GM18508 (cell line): ENCODE measurements around the gene USP17L5.
"Not testable (repeated sequence)": the region's sequence is repeated elsewhere in the genome, so short reads cannot be mapped to it uniquely, and the experiment has no call there.

Experiments
- ATAC-seq: cut with Tn5 transposase; IDR thresholded peaks from one replicate; pipeline ENCODE4 v1.9.1; 2021; ENCODE audit warnings: moderate number of reproducible peaks; ENCODE audit not compliant: insufficient read depth, unreplicated experiment

USP17L5 gene

GRCh38 chr4:9339103-9339502, at the start of gene USP17L5:
Gene USP17L5, plus strand, starts transcription at chr4:9339403. Its CDS starts 0 bp downstream, at chr4:9339403.
- not testable (repeated sequence) for ATAC-seq

DNA sequence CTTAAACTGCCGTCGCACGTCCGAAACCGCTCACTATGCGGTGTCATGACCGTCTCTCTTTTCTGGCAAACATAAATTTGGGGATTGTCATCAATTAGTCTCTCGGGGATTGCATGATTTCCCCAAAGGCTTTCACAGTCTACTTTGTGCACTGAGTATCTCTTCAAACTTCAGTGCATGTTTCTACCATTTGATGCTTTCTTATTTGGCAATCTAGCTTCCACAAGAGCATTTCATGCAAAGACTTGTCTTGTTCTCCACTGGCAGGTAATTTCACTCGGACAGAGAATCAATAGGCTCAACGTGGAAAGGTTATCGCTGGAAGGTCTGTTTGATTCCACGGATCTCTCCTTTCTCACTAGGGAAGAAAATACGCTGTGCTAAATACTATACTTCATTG, 15.0 kb upstream of the USP17L5 start:
- not testable (repeated sequence) for ATAC-seq

DNA sequence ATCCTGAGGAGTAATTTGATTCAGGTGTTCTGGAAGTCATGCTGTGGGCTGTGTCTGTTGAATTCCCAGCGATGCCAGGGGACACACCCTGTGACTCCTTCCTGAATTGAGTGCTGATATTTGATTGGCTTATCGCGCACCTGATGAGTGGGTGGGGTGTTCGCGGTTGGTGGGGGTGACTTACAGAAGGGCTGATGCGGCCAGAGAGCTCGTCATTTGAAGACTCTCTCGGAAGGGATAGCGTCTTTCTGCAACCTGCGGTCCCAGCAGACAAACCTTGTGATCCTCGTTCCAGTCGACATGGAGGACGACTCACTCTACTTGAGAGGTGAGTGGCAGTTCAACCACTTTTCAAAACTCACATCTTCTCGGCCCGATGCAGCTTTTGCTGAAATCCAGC, 14.3 kb upstream of the USP17L5 start, which contains the start of gene USP17L24:
Gene USP17L24 (plus strand): TSS at position 301 of the 400 bp plus-strand sequence. CDS start 0 bp downstream, at position 301.
- ATAC-seq = not testable (repeated sequence)

DNA sequence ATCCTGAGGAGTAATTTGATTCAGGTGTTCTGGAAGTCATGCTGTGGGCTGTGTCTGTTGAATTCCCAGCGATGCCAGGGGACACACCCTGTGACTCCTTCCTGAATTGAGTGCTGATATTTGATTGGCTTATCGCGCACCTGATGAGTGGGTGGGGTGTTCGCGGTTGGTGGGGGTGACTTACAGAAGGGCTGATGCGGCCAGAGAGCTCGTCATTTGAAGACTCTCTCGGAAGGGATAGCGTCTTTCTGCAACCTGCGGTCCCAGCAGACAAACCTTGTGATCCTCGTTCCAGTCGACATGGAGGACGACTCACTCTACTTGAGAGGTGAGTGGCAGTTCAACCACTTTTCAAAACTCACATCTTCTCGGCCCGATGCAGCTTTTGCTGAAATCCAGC, 9.6 kb upstream of the USP17L5 start, which contains the start of gene USP17L25:
Gene USP17L25 (plus strand): TSS at position 301 of the 400 bp plus-strand sequence. CDS start 0 bp downstream, at position 301.
- ATAC-seq = not testable (repeated sequence)

GRCh38 chr4:9334358-9334757, 4.8 kb upstream of the USP17L5 start, which contains the start of gene USP17L26:
Gene USP17L26, plus strand, starts transcription at chr4:9334658. Its CDS starts 0 bp downstream, at chr4:9334658.
- ATAC-seq = not testable (repeated sequence)

DNA sequence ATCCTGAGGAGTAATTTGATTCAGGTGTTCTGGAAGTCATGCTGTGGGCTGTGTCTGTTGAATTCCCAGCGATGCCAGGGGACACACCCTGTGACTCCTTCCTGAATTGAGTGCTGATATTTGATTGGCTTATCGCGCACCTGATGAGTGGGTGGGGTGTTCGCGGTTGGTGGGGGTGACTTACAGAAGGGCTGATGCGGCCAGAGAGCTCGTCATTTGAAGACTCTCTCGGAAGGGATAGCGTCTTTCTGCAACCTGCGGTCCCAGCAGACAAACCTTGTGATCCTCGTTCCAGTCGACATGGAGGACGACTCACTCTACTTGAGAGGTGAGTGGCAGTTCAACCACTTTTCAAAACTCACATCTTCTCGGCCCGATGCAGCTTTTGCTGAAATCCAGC, 4.6 kb downstream of the USP17L5 start, which contains the start of gene USP17L27:
Gene USP17L27 (plus strand): TSS at position 301 of the 400 bp plus-strand sequence. CDS start 0 bp downstream, at position 301.
- ATAC-seq = not testable (repeated sequence)

GRCh38 chr4:9348593-9348992, 9.4 kb downstream of the USP17L5 start, which contains the start of gene USP17L28:
Gene USP17L28, plus strand, starts transcription at chr4:9348893. Its CDS starts 0 bp downstream, at chr4:9348893.
- not testable (repeated sequence) for ATAC-seq

DNA sequence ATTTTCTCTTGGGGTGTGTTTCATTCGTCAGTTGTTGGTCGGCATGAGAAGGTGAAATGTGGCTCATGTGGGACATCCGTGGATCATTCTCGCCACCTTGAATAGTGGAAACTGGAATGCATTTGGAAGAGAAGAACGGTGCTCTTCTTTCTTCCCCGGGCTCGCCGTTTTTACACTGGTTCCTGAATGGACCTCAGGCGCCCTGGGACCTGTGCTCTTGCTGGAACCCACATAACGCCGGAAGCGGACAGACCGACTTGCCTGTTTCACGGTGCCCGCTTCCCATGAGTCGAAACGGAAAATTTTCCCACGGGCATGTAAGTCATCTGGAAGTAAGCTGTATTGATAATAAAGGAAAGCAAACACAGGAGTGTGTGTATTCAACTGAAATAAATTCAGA, 11.7 kb downstream of the USP17L5 start:
- ATAC-seq = not testable (repeated sequence)

- not testable (repeated sequence) for ATAC-seq
Measured at GRCh38 chr4:9353338-9353737, 14.1 kb downstream of the USP17L5 start, which contains the start of gene USP17L29. Gene USP17L29, plus strand, starts transcription at chr4:9353638. Its CDS starts 0 bp downstream, at chr4:9353638.

- ATAC-seq = not testable (repeated sequence)
Measured at GRCh38 chr4:9362829-9363228, 23.6 kb downstream of the USP17L5 start, which contains the start of gene USP17L30. Gene USP17L30, plus strand, starts transcription at chr4:9363129. Its CDS starts 0 bp downstream, at chr4:9363129.

DNA sequence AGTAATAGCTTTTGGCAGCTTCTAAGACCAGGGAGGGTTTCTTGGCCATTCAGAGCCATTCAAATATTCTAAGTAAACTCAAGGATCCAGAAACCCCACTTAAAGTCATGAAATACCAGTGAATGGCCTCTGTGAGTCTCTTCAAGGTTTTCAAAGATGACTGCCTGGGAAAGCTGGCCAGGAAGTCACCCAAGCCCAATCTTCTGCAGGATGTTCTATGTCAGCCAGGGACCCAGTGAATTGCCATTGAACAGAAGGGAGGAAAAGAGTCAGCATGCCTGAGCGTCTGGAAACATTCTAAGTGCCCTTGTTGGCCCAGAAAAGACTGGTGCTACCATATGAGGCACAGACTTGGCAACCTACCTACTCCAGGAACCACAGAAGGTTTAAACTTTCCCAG, 40.7 kb downstream of the USP17L5 start:
- ATAC-seq = not testable (repeated sequence)

GRCh38 chr4:9381012-9381534, 41.9 kb downstream of the USP17L5 start:
- not testable (repeated sequence) for ATAC-seq

GRCh38 chr4:9384126-9384525, 44.9 kb downstream of the USP17L5 start:
- no peak for ATAC-seq

DNA sequence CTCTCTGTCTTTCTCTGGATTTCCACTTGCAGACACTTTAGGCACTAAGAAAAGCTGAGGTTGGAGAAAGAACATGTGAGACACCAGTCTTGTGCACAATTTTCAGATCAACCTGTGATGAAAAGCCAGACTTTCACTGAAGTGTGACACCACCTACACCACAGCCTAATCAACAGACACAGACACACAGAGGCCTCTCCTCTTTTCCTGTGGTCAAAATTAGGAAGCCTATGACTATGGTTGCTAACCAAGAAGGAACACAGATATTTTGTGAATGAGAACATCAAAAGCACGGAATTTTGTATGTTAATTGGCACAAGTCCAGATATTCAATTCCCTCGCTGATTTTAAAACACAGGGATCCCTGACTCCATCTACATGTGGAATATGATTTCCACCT, 49.8 kb downstream of the USP17L5 start:
- not testable (repeated sequence) for ATAC-seq
